ENCODE measurements around the gene FREY1.

The FREY1 gene

DNA sequence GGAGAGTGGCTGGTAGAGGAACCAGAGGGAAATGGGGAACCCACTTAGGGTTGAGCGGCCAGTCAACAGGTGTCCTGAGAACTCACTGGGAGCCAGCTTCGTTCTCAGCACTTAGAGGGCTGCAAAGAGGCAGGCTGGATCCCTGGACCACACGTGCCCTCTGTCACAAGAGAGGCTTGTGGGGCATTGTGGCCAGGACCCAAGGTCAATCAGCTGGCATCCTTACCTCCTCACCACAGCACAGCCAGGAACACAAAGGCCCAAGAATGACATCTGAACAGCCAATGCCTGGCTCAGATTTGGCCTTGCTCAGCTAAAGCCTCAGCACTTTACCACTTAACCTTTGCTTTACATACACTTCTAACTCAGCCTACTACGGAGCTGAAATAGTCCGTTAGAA lies 14.2 kb downstream of the FREY1 start:
- no peak for DNase-seq

- no peak for DNase-seq
Measured at GRCh38 chr11:45890886-45891550, 16.1 kb downstream of the FREY1 start.

DNA sequence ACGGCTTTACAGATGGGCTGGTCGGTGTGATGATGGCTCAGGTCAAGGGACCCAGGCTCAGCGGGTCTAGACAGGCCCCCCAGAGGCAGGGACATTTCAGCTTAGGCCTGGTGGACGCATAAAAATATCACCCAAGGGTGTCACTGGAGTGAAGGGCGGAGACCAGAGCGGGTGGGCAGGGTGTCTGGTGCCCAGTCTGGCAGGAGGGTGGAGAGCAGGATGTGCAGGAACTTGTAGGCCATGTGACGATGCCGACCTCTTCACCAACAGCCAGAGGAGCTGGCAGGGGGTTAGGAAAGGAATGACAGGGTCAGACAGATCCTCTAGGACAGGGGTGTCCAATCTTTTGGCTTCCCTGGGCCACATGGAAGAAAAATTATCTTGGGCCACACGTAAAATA lies 17.1 kb downstream of the FREY1 start:
- no peak for DNase-seq

DNA sequence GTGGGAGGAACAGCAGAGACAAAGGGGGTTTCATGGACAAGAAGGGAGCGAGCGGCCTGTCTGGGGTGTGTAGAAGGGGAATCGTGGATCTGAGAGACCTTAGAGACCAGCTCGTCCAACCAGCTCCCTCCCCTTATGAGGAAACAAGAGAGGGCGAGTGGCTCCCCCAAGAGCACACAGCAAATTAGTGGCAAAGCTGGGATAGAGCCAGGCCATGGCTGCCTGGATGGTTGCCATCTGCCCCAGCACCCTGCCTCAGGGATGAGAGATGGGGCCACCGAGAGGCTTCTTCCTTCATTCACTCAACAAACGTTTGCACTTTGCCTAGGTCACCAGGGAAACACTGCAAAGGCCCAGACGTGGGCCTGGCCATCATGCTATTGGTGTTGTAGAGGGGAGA lies 17.5 kb downstream of the FREY1 start:
- no peak for DNase-seq

GRCh38 chr11:45887587-45887986 lies 19.5 kb downstream of the FREY1 start:
- DNase-seq: no peak

DNA sequence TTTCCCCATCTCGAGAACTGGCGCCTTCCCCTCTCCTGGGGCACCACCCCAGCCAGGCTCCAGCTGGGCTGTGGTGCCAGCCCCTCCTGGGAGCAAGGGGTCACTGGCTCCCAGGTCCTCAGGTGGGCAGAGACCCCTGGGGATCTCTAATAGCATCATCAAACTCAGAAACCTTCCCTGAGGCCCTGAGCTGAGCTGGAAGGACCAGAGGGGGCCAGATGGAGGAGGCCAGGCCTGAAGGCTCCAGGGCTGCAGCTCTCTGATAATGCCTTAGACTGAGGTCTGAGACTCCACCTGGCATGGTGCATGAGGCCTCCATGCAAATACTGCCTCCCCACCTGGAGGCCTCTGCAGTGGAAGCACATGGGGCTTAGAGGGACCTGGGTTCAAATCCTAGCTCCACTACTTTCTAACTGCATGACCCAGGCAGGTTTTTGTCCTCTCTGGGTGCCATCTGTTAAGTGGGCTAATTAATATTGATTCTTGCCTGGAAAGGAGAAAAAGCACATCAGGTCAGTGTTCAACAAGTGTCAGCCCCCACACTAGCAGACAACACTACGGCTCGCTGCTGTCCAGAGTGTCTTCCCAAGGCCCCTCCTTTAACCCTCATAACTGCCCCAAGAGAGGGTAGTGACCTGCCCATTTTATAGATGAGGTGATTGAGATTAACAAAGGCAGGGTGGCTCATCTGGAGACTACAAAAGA lies 20.1 kb downstream of the FREY1 start:
- DNase-seq: no peak

- DNase-seq: no peak
Measured at GRCh38 chr11:45885921-45886721, 20.9 kb downstream of the FREY1 start.

- peak; percentile 64 for DNase-seq
Measured at GRCh38 chr11:45885274-45885920, 21.7 kb downstream of the FREY1 start, which contains the start of gene MAPK8IP1. Gene MAPK8IP1 (plus strand): TSS chr11:45885651. CDS start chr11:45885821, 170 bp downstream.

- DNase-seq: no peak
Measured at GRCh38 chr11:45884596-45885185, 22.4 kb downstream of the FREY1 start.

DNA sequence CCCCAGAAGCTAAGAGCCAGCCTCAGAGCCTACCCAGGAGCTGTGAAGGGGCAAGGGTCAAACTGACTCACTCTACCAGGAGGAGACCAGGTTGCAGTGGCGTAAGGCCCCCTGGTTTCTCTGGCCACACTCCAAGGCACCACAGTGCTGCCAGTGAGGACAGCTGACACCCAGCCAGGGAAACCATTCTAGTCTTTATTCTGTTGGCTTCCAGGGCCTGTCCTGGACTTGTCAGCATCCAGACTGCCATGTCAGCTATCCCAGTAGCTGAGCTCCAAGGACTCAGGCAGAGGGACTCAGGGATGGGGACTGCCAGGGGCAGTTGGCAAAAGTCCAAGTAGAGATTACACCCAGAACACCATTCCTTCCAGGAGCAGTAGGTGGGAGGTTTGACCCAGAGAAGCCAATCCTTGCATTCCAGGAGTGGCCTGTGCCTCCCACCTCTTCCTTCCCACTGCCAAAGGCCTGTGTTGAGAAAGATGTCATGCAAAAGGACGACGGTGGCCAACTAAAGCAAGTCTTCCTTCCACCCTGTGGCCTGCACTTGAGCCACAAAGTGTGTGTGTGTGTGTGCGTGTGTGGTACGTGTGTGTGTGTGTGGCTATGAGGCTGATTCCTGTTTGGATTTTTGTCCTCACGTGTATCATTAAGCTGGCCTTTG lies 25.2 kb downstream of the FREY1 start:
- DNase-seq: no peak

DNA sequence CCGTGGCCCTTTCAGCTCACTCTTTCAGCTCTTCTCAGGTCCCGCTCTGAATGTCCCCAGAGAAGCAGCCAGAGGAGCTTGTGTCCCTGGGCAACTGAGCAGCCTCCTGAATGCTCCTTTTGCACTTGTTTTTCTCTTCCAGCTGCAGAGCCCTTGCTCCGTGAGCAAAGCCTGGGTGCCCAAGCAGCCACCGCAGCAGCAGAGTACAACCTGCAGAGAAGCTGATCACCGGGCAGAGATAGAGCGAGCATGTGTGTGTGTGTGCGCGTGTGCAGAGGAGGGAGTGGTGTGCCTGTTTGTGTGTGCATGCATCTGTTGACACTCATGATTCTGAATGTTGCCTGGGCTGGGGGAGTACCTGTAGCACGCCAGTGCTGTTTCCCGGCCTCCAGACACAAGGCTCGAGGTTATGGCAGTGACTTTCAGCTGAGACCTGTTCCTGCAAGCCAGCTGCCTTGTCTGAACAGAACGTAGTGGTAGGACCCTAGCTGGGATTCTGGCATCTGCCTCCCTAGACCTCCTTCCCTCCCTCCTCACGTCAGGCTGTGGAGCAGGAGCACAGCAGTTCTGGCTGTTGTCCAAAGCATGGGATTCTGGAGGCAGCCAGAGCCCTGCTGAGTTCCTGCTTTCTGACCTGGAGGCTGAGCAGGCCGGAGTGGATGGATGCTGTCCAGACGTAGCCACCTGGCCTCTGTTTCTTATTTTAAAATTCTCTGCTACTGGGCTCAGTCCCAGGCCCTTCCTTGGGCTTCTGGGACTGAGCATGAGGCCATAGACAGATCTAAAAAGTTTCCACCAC lies 26.1 kb downstream of the FREY1 start:
- DNase-seq: no peak

DNA sequence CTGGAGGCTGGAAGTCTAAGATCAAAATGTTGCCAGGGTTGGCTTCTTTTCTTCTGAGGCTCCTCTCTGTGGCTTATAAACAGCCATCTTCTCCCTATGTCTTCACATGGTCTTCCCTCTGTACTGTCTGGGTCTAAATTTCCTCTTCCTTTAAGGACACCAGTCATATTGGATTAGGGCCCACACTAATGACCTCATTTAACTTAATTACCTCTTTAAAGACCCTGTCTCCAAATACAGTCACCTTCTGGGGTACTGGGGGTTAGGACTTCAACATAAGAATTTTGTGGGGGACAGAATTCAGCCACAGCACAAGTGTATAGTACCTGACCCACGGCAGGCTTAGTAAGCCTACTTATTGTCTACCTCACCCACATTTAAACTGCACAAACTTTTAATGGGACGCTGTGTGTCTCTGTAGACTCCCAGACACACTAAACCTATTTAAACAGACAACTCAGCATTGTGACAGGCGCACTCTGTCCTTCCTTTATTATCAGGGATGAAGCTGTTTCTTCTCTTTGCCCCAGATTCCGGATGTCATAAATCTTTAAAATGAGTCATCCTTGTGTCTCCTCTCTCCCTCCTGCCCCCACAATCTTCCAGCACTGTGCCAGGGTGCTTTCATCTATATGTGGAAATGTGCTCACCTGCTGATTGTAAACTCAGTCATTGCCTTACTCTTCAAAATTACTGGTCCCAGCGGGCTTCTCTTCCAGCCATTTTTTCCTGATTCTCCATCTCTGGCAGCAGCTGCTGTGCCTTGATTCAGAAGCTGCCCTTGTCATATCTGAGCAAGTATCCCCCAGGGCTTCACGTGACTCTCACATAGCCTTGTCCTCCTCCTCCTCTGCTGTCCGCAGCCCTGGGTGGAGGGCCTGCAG lies 27.0 kb downstream of the FREY1 start:
- DNase-seq: no peak

DNA sequence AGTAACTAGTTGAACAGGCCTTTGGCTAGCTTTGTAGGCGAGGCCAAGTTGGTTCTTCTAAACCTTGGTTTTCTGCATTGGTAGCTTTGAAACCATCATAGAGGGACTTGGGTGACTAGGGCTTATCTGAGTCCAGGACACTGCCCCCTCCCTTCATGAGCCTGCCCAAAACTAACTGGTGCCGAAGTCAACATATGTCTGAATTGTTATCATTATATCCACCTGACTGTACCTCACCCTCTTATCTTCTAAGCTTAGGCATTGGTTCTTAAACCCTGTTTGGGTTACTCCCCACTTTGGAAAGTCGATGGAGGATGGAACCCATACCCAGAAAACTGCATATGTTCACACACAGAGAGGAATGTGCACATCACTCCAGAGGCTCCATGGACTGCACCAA lies 29.2 kb downstream of the FREY1 start:
- no peak for DNase-seq

GRCh38 chr11:45877221-45877620 lies 29.9 kb downstream of the FREY1 start:
- DNase-seq: no peak

- no peak for DNase-seq
Measured at GRCh38 chr11:45876401-45876800, 30.7 kb downstream of the FREY1 start.

DNA sequence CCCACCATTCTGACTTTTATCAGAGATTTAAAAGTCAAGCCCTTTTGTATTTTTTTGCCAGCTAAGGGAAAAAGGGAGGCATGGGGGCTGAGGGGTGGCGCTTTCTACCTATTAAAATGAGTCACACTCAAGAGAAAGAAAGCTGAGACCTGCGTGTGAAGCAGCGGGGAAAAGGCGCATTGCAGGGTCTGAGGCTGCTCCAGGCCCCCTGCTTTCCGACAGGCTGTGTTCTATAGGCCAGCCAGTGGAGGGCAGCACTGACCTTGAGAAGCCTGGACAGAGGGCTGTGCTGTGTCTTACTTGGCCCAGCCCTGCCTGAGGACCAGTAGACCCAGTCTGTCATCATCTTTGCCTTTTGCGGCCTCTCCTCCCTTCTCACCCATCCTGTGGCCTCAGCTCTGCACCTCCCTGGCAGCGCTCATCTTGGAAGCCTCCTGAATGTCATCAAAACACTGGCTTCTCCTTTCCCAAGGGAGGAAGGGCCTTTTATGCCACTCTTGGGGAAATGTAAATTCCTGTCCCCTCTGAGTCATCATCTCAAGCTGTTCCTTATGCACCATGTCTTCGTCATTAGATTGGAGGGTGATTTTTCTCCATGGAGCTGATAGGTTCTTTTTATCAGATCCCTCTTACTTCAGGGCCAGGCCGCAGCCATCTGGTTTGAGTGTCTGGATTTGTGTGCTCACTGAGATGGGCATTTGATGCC lies 34.3 kb downstream of the FREY1 start:
- DNase-seq: peak; percentile 20

DNA sequence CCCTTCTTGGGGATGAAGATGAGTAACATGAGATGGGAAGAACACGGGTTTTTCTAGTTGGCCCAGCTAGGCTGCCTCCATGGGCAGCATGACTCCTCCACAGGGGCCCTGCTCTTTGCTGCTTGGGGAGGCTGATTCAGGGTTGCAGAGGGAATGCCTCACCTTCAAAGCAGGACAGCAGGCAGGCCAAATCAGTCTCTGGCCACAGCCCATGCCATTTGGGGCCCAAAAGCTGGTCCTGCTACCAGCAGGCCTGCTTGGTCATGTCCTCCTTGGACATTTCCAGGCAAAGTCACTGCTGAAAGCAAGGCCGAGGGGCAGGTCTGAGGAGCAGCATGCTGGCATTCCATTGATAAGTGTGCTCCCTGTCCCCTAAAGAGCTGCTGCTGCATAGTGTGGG lies 35.4 kb downstream of the FREY1 start:
- DNase-seq: no peak

GRCh38 chr11:45870706-45871105 lies 36.4 kb downstream of the FREY1 start:
- no peak for DNase-seq

DNA sequence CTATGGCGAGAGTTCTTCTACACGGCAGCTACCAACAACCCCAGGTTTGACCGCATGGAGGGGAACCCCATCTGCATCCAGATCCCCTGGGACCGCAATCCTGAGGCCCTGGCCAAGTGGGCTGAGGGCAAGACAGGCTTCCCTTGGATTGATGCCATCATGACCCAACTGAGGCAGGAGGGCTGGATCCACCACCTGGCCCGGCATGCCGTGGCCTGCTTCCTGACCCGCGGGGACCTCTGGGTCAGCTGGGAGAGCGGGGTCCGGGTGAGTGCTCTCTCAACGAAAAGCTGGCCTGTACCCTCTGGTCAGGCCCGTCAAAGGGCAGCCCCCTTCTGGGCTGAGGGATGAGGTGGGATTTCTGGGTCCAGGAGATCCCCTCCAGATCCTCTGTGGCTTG lies 37.5 kb downstream of the FREY1 start:
- DNase-seq: no peak

- DNase-seq: no peak
Measured at GRCh38 chr11:45864041-45864440, 43.0 kb downstream of the FREY1 start.
